GM12873 (cell line): Measurements from ENCODE around the gene METTL25.

Experiments used
- TF ChIP-seq, protein P1 (sequence below): IDR thresholded peaks from 2 replicates; pipeline ENCODE4 v1.5.1; 2012; ENCODE audit warnings: low read depth, mild to moderate bottlenecking, moderate library complexity, low read length, control low read depth; ENCODE audit not compliant: insufficient read depth; ENCODE audit errors: missing control alignments

The METTL25 gene

DNA sequence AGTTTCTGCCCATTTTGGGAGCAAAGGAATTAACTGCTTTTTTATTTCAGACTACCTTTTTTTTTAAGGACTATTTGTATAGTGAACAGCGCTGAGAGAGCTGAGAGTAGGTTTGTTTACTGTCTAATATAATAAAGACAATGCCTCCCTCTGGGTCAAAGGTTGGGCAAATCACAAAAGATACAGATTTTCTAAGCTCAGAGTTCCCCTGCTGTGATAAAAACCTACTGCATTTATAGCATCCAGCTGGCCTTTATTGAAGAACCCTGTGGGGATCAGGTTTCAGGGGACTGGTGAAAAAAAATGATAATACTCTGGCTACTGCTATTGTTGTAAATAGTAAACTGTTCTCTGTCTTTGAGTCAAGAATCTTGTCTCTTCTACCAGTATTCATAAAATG, 28.8 kb upstream of the METTL25 start:
- TF ChIP-seq, protein P1, sequence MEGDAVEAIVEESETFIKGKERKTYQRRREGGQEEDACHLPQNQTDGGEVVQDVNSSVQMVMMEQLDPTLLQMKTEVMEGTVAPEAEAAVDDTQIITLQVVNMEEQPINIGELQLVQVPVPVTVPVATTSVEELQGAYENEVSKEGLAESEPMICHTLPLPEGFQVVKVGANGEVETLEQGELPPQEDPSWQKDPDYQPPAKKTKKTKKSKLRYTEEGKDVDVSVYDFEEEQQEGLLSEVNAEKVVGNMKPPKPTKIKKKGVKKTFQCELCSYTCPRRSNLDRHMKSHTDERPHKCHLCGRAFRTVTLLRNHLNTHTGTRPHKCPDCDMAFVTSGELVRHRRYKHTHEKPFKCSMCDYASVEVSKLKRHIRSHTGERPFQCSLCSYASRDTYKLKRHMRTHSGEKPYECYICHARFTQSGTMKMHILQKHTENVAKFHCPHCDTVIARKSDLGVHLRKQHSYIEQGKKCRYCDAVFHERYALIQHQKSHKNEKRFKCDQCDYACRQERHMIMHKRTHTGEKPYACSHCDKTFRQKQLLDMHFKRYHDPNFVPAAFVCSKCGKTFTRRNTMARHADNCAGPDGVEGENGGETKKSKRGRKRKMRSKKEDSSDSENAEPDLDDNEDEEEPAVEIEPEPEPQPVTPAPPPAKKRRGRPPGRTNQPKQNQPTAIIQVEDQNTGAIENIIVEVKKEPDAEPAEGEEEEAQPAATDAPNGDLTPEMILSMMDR = no peak

DNA sequence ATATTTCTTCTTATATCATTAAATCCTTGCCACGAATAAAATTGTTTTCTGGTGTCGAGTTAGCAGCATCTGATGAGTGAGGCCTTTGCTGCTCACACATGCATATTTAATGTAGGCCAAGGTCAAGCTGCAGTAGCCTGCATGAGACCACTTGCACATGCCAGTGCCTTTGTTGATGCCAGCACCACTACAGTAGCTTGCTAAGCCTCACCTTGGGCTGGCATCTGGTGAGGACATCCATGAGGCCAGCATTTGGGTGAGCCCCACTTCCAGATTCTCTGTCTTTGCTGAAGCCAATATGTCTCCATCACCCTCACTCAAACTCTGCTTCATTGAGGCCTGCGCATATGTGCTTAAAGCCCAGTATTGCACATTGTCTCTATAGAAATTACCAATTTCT, 8.2 kb upstream of the METTL25 start:
- TF ChIP-seq, protein P1 = no peak

GRCh38 chr12:82351390-82351789, 6.9 kb upstream of the METTL25 start:
- TF ChIP-seq, protein P1 = no peak

DNA sequence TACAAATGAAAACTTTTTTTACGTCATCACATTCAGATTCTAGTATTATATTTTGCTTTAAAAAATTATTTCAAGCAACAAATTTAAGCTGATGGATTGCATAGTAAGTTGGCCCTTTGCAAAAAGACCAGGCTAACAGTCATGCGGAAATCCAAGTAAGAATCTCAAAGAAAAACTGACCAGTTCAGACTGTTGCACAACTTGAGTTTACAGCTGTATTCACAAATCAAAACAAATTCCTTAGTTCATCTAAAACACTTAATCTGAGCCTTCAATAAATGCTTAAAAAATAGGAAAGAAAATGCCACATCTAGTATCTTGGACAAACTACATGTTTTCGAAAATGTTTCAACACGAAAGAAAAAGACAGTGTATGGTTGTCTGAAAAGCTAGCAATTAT, 989 bp upstream of the METTL25 start:
- TF ChIP-seq, protein P1 = no peak

GRCh38 chr12:82357845-82358199, 507 bp upstream of the METTL25 start:
- TF ChIP-seq, protein P1 = no peak

- TF ChIP-seq, protein P1 = no peak
Measured at GRCh38 chr12:82359115-82359478, 768 bp downstream of the METTL25 start.

GRCh38 chr12:82361461-82361915, 3.2 kb downstream of the METTL25 start:
- TF ChIP-seq, protein P1 = no peak
